Endothelial cell of umbilical vein (primary cell): ENCODE data around the gene KLF5. TPM values are rescaled to one million over a fixed set of nuclear protein-coding genes. Genes with fewer than 3 reads are reported as not detected.

Experiments used
- BruUV-seq: library from RNA; stranded (reverse); fragments of 400-500 nt; replicated peaks from 2 replicates; lab custom pipeline; 2021; lab: Mats Ljungman, UMichigan
- CTCF ChIA-PET: fragments of 300-600, 350-600 bp; sonication (Branson Sonifier 250); formaldehyde crosslinking; loops from one replicate; lab custom pipeline; 2021; ENCODE audit warnings: antibody characterized with exemption, inconsistent platforms; lab: Charles Lee
- POLR2A ChIA-PET: fragments of 300-600, 350-600 bp; sonication (Branson Sonifier 250); formaldehyde crosslinking; loops from one replicate; lab custom pipeline; 2021; ENCODE audit warnings: antibody characterized with exemption, inconsistent platforms; lab: Charles Lee
- DNase-seq: peaks from one replicate; pipeline ENCODE4 v3.0.0-alpha.2; 2011; ENCODE audit warnings: low read depth, low spot score
- FAIRE-seq: peaks from 2 replicates; lab custom pipeline; 2011; peaks lifted over from hg19 to GRCh38; lab: Jason Lieb, UNC
- H2AFZ ChIP-seq: 2 replicates; pipeline ENCODE4 v1.6.0; 2012; ENCODE audit warnings: low read depth, low read length, control low read depth, inconsistent platforms
- H3K27ac ChIP-seq: 2 replicates; pipeline ENCODE4 v1.5.1; 2011; ENCODE audit warnings: low read depth, mild to moderate bottlenecking, control low read depth, low read length, moderate library complexity; ENCODE audit not compliant: insufficient read depth
- H3K27me3 ChIP-seq, 2 experiments: 2 replicates each; pipeline versions ENCODE4 v1.6.0 to v1.6.1; 2011; ENCODE audit warnings: low read length in 2 of 2, mixed read lengths in 1 of 2; ENCODE audit not compliant: control insufficient read depth in 2 of 2, insufficient read depth in 2 of 2
- H3K36me3 ChIP-seq, 2 experiments: 2 replicates in 1 of 2; 3 replicates in 1 of 2; pipeline ENCODE4 v1.5.1; 2011; ENCODE audit warnings: low read length in 2 of 2, mild to moderate bottlenecking in 1 of 2, moderate library complexity in 1 of 2; ENCODE audit not compliant: control insufficient read depth in 2 of 2, insufficient read depth in 2 of 2; ENCODE audit errors: extremely low read depth in 1 of 2
- H3K4me1 ChIP-seq: 3 replicates; pipeline ENCODE4 v1.5.1; 2011; ENCODE audit warnings: mild to moderate bottlenecking, low read length; ENCODE audit not compliant: control insufficient read depth, insufficient read depth; ENCODE audit errors: extremely low read depth
- H3K4me2 ChIP-seq: 2 replicates; pipeline ENCODE4 v1.6.1; 2011; ENCODE audit warnings: low read length, control low read depth, mixed read lengths; ENCODE audit not compliant: insufficient read depth
- H3K4me3 ChIP-seq, 3 experiments: fragments of 200-600 bp in 1 of 3; sonication (generic), shearing (Covaris generic) in 1 of 3; replicated peaks in 1 of 3; 2 replicates each; pipeline ENCODE4 v1.5.1; 2011 to 2016; ENCODE audit warnings: control low read depth in 3 of 3, low read length in 3 of 3, mild to moderate bottlenecking in 2 of 3, inconsistent platforms in 1 of 3, low read depth in 1 of 3, moderate library complexity in 1 of 3; ENCODE audit not compliant: insufficient read depth in 1 of 3
- H3K79me2 ChIP-seq: 2 replicates; pipeline ENCODE4 v1.6.0; 2012; ENCODE audit warnings: low read length, inconsistent platforms; ENCODE audit not compliant: control insufficient read depth, insufficient read depth
- H3K9ac ChIP-seq: replicated peaks from 2 replicates; pipeline ENCODE3; 2011; ENCODE audit warnings: low read length, control low read depth; ENCODE audit not compliant: insufficient read depth; ENCODE audit errors: extremely low read depth
- H3K9me1 ChIP-seq: replicated peaks from 3 replicates; pipeline ENCODE4 v1.6.0; 2011; ENCODE audit warnings: mild to moderate bottlenecking, low read length; ENCODE audit not compliant: control insufficient read depth, insufficient read depth; ENCODE audit errors: extremely low read depth
- H3K9me3 ChIP-seq: replicated peaks from 2 replicates; pipeline ENCODE4 v1.5.1; 2012; ENCODE audit warnings: low read length, inconsistent platforms; ENCODE audit not compliant: control insufficient read depth, insufficient read depth
- H4K20me1 ChIP-seq: replicated peaks from 2 replicates; pipeline ENCODE3; 2011; ENCODE audit warnings: mild to moderate bottlenecking, low read length; ENCODE audit not compliant: control insufficient read depth, insufficient read depth; ENCODE audit errors: extremely low read depth
- EZH2 ChIP-seq: IDR thresholded peaks from 2 replicates; pipeline ENCODE4 v1.6.1; 2012; ENCODE audit warnings: borderline replicate concordance, low read depth, mild to moderate bottlenecking, moderate library complexity, low read length, inconsistent platforms; ENCODE audit not compliant: severe bottlenecking
- FOS ChIP-seq: IDR thresholded peaks from 2 replicates; pipeline ENCODE4 v1.6.1; 2011; ENCODE audit warnings: mild to moderate bottlenecking, low read length, moderate library complexity, borderline replicate concordance; ENCODE audit not compliant: insufficient read depth
- GATA2 ChIP-seq: IDR thresholded peaks from 2 replicates; pipeline ENCODE4 v1.7.0; 2011; ENCODE audit warnings: low read depth, mild to moderate bottlenecking, moderate library complexity, mixed read lengths, low read length; ENCODE audit not compliant: insufficient read length, insufficient read depth
- JUN ChIP-seq: IDR thresholded peaks from 2 replicates; pipeline ENCODE4 v1.6.1; 2011; ENCODE audit warnings: borderline replicate concordance, low read depth; ENCODE audit not compliant: insufficient read length, insufficient read depth
- MYC ChIP-seq: IDR thresholded peaks from one replicate; pipeline ENCODE4 v1.6.1; 2011; ENCODE audit warnings: mild to moderate bottlenecking, low read depth, low read length
- POLR2A ChIP-seq: IDR thresholded peaks from 2 replicates; pipeline ENCODE4 v1.6.1; 2012; ENCODE audit warnings: low read depth, mild to moderate bottlenecking, control low read depth, low read length
- POLR2AphosphoS5 ChIP-seq: IDR thresholded peaks from 2 replicates; pipeline ENCODE4 v1.6.1; 2012; ENCODE audit warnings: low read depth, mild to moderate bottlenecking, control low read depth, low read length, moderate library complexity; ENCODE audit not compliant: insufficient read depth
- dilution Hi-C: fragments of 300-500 bp; cut with MboI; formaldehyde crosslinking; loops from one replicate; pipeline ENCODE4 v1.15.0; 2019; ENCODE audit warnings: low sequenced_read_pairs; ENCODE audit not compliant: extremely low pct_ligation_motif_present
- intact Hi-C: fragments of 100-400 bp; cut with micrococcal nuclease; formaldehyde crosslinking; loops from one replicate; pipeline ENCODE4 v1.10.0; 2022
- polyA plus RNA-seq, 4 experiments: library from polyadenylated mRNA; depleted of rRNA in 3 of 4; stranded (reverse) in 3 of 4; unstranded in 1 of 4; fragments of >200 nt; gene quantifications; 2 replicates each; pipeline versions ENCODE4 v1.2.1 to v1.2.3, GENCODE V29; 2011 to 2012; ENCODE audit warnings: missing spikeins in 1 of 4
- total RNA-seq: library from RNA; stranded (reverse); gene quantifications from 2 replicates; pipeline ENCODE4 v1.2.3, GENCODE V29; 2021
- TF ChIP-seq, protein P1 (sequence below): IDR thresholded peaks from 2 replicates; pipeline ENCODE4 v1.6.1; 2011; ENCODE audit not compliant: insufficient read depth, insufficient read length
- TF ChIP-seq, protein P2 (sequence below), 2 donors: IDR thresholded peaks; 1 replicate in 1 of 2; 2 replicates in 1 of 2; pipeline ENCODE4 v1.5.1; 2011; ENCODE audit warnings: low read length in 2 of 2, mild to moderate bottlenecking in 2 of 2, moderate library complexity in 2 of 2, control low read depth in 1 of 2, inconsistent platforms in 1 of 2, low read depth in 1 of 2; ENCODE audit not compliant: insufficient read depth in 1 of 2; ENCODE audit errors: extremely low read depth in 1 of 2

Gene KLF5
- total and polyA plus RNA-seq, 2 donors (not counting 3 experiments of a cell fraction or from before 2014, with no cell fraction given): 1.7 to 4.0 TPM

DNA sequence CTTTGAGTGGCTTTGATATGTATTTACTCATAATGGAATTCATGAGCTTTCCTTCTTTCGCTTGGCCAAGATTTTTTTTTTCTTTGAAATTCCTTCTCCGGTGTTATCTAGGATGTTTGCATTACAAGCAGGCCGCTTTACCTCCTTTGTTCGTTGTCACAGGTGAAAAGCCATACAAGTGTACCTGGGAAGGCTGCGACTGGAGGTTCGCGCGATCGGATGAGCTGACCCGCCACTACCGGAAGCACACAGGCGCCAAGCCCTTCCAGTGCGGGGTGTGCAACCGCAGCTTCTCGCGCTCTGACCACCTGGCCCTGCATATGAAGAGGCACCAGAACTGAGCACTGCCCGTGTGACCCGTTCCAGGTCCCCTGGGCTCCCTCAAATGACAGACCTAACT, 16.7 kb downstream of the KLF5 start:
- Histone ChIP-seq H3K36me3 (no peaks in the 10 kb centered on the region), H4K20me1 (no peaks in the 10 kb centered on the region), H3K9me3 (no peaks in the 10 kb centered on the region), H3K4me1 (peaks cover 2% of the 10 kb centered on the region), H3K4me3 (no peak overlapping the region), H3K27me3 (no peaks in the 10 kb centered on the region), H3K9ac (no peak overlapping the region), H3K4me2 (no peak overlapping the region), H3K9me1 (no peaks in the 10 kb centered on the region), H3K27ac (no peak overlapping the region), H3K79me2 (no peaks in the 10 kb centered on the region), H2AFZ (peak overlapping the region; percentile 63)
- BruUV-seq: no TSS peak
- dilution Hi-C loops (no loop called here), intact Hi-C loops (no loop called here)
- ChIA-PET CTCF (interaction anchor here (1.1 kb wide), 1 partner anchor 15 kb away, joined by 4 read pairs; no protein-coding TSS in a partner anchor), POLR2A (interaction anchor here (0.6 kb wide), 1 partner anchor 91 kb away, joined by 3 read pairs; no protein-coding TSS in a partner anchor)
- DNase-seq (no peak), FAIRE-seq (no peak)
- no peak for TF ChIP-seq FOS
- TF ChIP-seq POLR2A: no peak
- no peak for TF ChIP-seq MYC
- TF ChIP-seq JUN: no peak
- TF ChIP-seq, protein P1, sequence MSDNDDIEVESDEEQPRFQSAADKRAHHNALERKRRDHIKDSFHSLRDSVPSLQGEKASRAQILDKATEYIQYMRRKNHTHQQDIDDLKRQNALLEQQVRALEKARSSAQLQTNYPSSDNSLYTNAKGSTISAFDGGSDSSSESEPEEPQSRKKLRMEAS: no peak
- TF ChIP-seq EZH2: no peak
- no peak for TF ChIP-seq GATA2
- no peak for TF ChIP-seq POLR2AphosphoS5
- TF ChIP-seq, protein P2, sequence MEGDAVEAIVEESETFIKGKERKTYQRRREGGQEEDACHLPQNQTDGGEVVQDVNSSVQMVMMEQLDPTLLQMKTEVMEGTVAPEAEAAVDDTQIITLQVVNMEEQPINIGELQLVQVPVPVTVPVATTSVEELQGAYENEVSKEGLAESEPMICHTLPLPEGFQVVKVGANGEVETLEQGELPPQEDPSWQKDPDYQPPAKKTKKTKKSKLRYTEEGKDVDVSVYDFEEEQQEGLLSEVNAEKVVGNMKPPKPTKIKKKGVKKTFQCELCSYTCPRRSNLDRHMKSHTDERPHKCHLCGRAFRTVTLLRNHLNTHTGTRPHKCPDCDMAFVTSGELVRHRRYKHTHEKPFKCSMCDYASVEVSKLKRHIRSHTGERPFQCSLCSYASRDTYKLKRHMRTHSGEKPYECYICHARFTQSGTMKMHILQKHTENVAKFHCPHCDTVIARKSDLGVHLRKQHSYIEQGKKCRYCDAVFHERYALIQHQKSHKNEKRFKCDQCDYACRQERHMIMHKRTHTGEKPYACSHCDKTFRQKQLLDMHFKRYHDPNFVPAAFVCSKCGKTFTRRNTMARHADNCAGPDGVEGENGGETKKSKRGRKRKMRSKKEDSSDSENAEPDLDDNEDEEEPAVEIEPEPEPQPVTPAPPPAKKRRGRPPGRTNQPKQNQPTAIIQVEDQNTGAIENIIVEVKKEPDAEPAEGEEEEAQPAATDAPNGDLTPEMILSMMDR (IDR thresholded peaks at IDR 0.05; ENCODE audit: extremely low read depth in 1 of 2, insufficient read depth in 1 of 2, low read depth in 1 of 2, low read length in 2 of 2): no peak
